Glomerular endothelial cell (primary cell): Measurements from ENCODE around the gene TFPI2. TPM values are rescaled to one million over a fixed set of nuclear protein-coding genes. Genes with fewer than 3 reads are reported as not detected.

Experiments used
- DNase-seq: peaks from one replicate; pipeline ENCODE4 v3.0.0-alpha.2; 2011; ENCODE audit warnings: low read depth, low spot score; ENCODE audit errors: extremely low read depth
- total RNA-seq: library from RNA; depleted of rRNA; stranded (reverse); fragments of >200 nt; gene quantifications from 2 replicates; pipeline ENCODE4 v1.2.3, GENCODE V29; 2015

The TFPI2 gene
- total RNA-seq, 1 donor from 2014 or later: 232 TPM

- DNase-seq: no peak
Observed at GRCh38 chr7:93860261-93860660, 30.3 kb downstream of the TFPI2 start.

- DNase-seq: no peak
Observed at GRCh38 chr7:93858857-93859256, 31.7 kb downstream of the TFPI2 start.

GRCh38 chr7:93856323-93856722, 34.2 kb downstream of the TFPI2 start:
- no peak for DNase-seq

- DNase-seq: no peak
Observed at GRCh38 chr7:93855797-93856196, 34.8 kb downstream of the TFPI2 start.

GRCh38 chr7:93854480-93854879, 36.1 kb downstream of the TFPI2 start:
- no peak for DNase-seq

GRCh38 chr7:93851536-93851935, 39.0 kb downstream of the TFPI2 start:
- DNase-seq: no peak

GRCh38 chr7:93843260-93843659, 47.3 kb downstream of the TFPI2 start:
- no peak for DNase-seq

GRCh38 chr7:93838966-93839365, 51.6 kb downstream of the TFPI2 start:
- no peak for DNase-seq

- no peak for DNase-seq
Observed at GRCh38 chr7:93837245-93837644, 53.3 kb downstream of the TFPI2 start.

GRCh38 chr7:93836116-93836515, 54.4 kb downstream of the TFPI2 start:
- DNase-seq: no peak

GRCh38 chr7:93835702-93836101, 54.9 kb downstream of the TFPI2 start:
- no peak for DNase-seq

Other genes with a start within 250 kb of the TFPI2 start
- not detected in 2 replicates for gene GNGT1, start 15.8 kb upstream of the TFPI2 start, total RNA-seq
- 302 and 318 TPM in 2 replicates for gene GNG11, start 31.0 kb upstream of the TFPI2 start, total RNA-seq
- 30.6 and 32.4 TPM in 2 replicates for gene BET1, start 113.6 kb upstream of the TFPI2 start, total RNA-seq